Measurements from ENCODE around the gene NDUFC2. TPM values are rescaled to one million over a fixed set of nuclear protein-coding genes. Genes with fewer than 3 reads are reported as not detected.

The NDUFC2 gene
- total and polyA plus RNA-seq, 2 of the 8 experiments (the other 6 are each of a cell fraction or from before 2014, with no cell fraction given): 216 to 356 TPM

DNA sequence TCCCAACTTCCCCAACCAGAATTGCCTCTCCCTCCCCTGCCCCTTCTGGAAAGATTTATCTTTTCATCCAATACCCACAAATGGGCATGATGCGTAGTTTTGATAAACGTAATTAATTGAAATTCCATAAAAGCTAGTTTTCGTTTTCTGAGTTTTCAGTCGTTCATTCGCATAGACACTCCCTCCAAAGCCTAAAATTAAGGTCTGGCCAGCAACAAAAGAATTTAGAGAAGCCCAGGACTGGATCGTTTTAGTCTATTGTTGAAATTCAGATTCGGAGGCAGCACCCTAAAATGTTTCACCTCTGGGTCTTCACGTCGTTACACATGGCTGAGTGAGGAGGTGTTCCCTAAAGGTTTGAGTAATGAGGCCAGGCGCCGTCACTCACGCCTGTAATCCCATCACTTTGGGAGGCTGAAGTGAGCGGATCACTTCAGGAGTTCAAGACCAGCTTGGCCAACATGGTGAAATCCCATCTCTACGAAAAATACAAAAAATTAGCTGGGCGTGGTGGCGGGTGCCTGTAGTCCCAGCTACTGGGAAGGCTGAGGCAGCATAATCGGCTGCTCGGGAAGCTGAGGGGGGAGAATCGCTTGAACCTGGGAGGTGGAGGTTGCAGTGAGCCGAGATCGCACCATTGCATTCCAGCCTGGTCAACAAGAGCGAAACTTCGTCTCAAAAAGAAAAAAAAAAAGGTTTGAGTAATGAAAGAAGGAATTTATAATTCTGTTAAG lies 589 bp upstream of the NDUFC2 start (continued):
- TF ChIP-seq CHD7 (IDR thresholded peaks at IDR 0.05; ENCODE audit: insufficient replicate concordance, low read length): no peak
- TF ChIP-seq HDAC2 (IDR thresholded peaks at IDR 0.05; ENCODE audit: borderline replicate concordance in 1 of 2, low read depth in 2 of 2, low read length in 2 of 2): no peak; a peak in 1 of 4 replicates
- no peak for TF ChIP-seq GABPA (IDR thresholded peaks at IDR 0.05; ENCODE audit: borderline replicate concordance, insufficient read depth, low read length)
- TF ChIP-seq, protein P1, sequence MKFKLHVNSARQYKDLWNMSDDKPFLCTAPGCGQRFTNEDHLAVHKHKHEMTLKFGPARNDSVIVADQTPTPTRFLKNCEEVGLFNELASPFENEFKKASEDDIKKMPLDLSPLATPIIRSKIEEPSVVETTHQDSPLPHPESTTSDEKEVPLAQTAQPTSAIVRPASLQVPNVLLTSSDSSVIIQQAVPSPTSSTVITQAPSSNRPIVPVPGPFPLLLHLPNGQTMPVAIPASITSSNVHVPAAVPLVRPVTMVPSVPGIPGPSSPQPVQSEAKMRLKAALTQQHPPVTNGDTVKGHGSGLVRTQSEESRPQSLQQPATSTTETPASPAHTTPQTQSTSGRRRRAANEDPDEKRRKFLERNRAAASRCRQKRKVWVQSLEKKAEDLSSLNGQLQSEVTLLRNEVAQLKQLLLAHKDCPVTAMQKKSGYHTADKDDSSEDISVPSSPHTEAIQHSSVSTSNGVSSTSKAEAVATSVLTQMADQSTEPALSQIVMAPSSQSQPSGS (IDR thresholded peaks at IDR 0.05; ENCODE audit: low read length): no peak
- no peak for TF ChIP-seq SIRT6 (IDR thresholded peaks at IDR 0.05; ENCODE audit: low read length)
- no peak for TF ChIP-seq CTBP2 (IDR thresholded peaks at IDR 0.05; ENCODE audit: borderline replicate concordance, insufficient read depth, insufficient read length, low read length)

Data from H1 (cell line).